Smooth muscle cell (in vitro differentiated cells): ENCODE results near the gene RPS2. TPM values are rescaled to one million over a fixed set of nuclear protein-coding genes. Genes with fewer than 3 reads are reported as not detected.

ENCODE experiments used
- DNase-seq: peaks from one replicate; lab custom pipeline; 2025; ENCODE audit not compliant: unreplicated experiment; lab: John Stamatoyannopoulos, UW
- H2AFZ ChIP-seq: fragments of 200-600 bp; sonication (generic); 2 replicates; pipeline ENCODE4 v1.6.0; 2016; ENCODE audit warnings: antibody characterized with exemption, low read depth, mild to moderate bottlenecking
- H3F3A ChIP-seq: fragments of 200-600 bp; sonication (generic); 2 replicates; pipeline ENCODE4 v1.6.0; 2017; ENCODE audit warnings: antibody characterized with exemption, low read depth
- H3K27ac ChIP-seq: fragments of 200-600 bp; sonication (generic); 2 replicates; pipeline ENCODE4 v1.5.1; 2016; ENCODE audit warnings: low read depth, mild to moderate bottlenecking
- H3K27me3 ChIP-seq: fragments of 200-600 bp; sonication (generic); 2 replicates; pipeline ENCODE4 v1.6.1; 2016; ENCODE audit warnings: low read depth, mild to moderate bottlenecking
- H3K36me3 ChIP-seq: fragments of 200-600 bp; sonication (generic); 2 replicates; pipeline ENCODE4 v1.5.1; 2016; ENCODE audit warnings: low read depth
- H3K4me1 ChIP-seq: fragments of 200-600 bp; sonication (generic); 2 replicates; pipeline ENCODE4 v1.5.1; 2016; ENCODE audit warnings: low read depth
- H3K4me2 ChIP-seq: fragments of 200-600 bp; sonication (generic); 2 replicates; pipeline ENCODE4 v1.6.0; 2016; ENCODE audit warnings: mild to moderate bottlenecking
- H3K4me3 ChIP-seq: fragments of 200-600 bp; sonication (generic); 2 replicates; pipeline ENCODE4 v1.5.1; 2016; ENCODE audit warnings: mild to moderate bottlenecking
- H3K79me2 ChIP-seq: fragments of 200-600 bp; sonication (generic); 2 replicates; pipeline ENCODE4 v1.6.0; 2016; ENCODE audit warnings: low read depth, mild to moderate bottlenecking
- H3K9ac ChIP-seq: fragments of 200-600 bp; sonication (generic); 2 replicates; pipeline ENCODE4 v1.6.0; 2016; ENCODE audit warnings: low read depth
- H3K9me3 ChIP-seq: fragments of 200-600 bp; sonication (generic); replicated peaks from 2 replicates; pipeline ENCODE4 v1.5.1; 2016; ENCODE audit warnings: low read depth
- H4K20me1 ChIP-seq: fragments of 200-600 bp; sonication (generic); 2 replicates; pipeline ENCODE4 v1.6.0; 2016; ENCODE audit warnings: low read depth
- WGBS: methylation state at CpG from one replicate; pipeline ENCODE4 v1.1.7; 2016; ENCODE audit warnings: low lambda C conversion rate; 5-methylcytosine and 5-hydroxymethylcytosine counted together
- polyA plus RNA-seq: library from polyadenylated mRNA; unstranded; fragments of >200 nt; fragmentation: Nextera tagmentation; extraction: Ambion mirVana; gene quantifications from 2 replicates; pipeline ENCODE4 v1.2.1, GENCODE V29; 2016
- total RNA-seq: library from RNA; depleted of rRNA; stranded (reverse); fragments of >200 nt; gene quantifications from 2 replicates; pipeline ENCODE4 v1.2.3, GENCODE V29; 2014
- TF ChIP-seq, protein P1 (sequence below): fragments of 200-600 bp; sonication (generic); IDR thresholded peaks from 2 replicates; pipeline ENCODE4 v1.5.1; 2017; ENCODE audit warnings: borderline replicate concordance, mild to moderate bottlenecking, antibody characterized with exemption; ENCODE audit not compliant: insufficient read depth, poor library complexity, severe bottlenecking

The RPS2 gene
- total and polyA plus RNA-seq, 2 experiments from 2014 or later, result 2,041 to 2,576 TPM

DNA sequence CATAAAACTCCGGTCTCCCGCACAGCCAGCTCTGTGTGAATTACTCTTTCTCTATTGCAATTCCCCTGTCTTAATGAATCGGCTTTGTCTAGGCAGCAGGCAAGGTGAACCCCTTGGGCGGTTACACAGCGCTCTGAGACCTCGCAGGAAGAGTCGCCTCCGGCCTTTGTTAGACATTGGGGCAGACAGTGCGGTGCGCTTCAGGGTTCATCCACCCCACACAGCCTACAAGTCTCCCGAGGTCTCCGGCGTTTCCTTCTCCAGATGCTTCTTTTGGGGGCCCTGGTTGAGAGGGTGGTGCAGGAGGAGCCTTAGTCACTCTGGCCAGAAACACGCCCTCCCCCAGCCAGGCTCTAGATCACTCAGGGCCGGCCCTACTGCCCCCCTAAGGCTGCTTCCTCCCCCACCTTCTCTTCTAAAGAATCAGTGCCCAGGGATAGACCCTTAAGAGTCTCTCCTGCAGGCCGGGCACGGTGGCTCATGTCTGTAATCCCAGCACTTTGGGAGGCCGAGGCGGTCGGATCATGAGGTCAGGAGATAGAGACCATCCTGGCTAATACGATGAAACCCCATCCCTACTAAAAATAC lies 19.9 kb downstream of the RPS2 start:
- Histone ChIP-seq H3F3A (no peaks in the 10 kb centered on the region), H3K9ac (no peak overlapping the region), H3K27ac (no peak overlapping the region), H3K4me3 (no peak overlapping the region), H3K4me2 (no peak overlapping the region), H3K27me3 (no peaks in the 10 kb centered on the region), H3K36me3 (no peaks in the 10 kb centered on the region), H2AFZ (no peak overlapping the region), H3K4me1 (peaks cover 7% of the 10 kb centered on the region), H3K79me2 (no peaks in the 10 kb centered on the region), H3K9me3 (no peaks in the 10 kb centered on the region), H4K20me1 (no peaks in the 10 kb centered on the region)
- TF ChIP-seq, protein P1, sequence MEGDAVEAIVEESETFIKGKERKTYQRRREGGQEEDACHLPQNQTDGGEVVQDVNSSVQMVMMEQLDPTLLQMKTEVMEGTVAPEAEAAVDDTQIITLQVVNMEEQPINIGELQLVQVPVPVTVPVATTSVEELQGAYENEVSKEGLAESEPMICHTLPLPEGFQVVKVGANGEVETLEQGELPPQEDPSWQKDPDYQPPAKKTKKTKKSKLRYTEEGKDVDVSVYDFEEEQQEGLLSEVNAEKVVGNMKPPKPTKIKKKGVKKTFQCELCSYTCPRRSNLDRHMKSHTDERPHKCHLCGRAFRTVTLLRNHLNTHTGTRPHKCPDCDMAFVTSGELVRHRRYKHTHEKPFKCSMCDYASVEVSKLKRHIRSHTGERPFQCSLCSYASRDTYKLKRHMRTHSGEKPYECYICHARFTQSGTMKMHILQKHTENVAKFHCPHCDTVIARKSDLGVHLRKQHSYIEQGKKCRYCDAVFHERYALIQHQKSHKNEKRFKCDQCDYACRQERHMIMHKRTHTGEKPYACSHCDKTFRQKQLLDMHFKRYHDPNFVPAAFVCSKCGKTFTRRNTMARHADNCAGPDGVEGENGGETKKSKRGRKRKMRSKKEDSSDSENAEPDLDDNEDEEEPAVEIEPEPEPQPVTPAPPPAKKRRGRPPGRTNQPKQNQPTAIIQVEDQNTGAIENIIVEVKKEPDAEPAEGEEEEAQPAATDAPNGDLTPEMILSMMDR, result no peak
- no peak for DNase-seq
- WGBS, result 95% methylated on average over 21 of the region's 21 CpGs

DNA sequence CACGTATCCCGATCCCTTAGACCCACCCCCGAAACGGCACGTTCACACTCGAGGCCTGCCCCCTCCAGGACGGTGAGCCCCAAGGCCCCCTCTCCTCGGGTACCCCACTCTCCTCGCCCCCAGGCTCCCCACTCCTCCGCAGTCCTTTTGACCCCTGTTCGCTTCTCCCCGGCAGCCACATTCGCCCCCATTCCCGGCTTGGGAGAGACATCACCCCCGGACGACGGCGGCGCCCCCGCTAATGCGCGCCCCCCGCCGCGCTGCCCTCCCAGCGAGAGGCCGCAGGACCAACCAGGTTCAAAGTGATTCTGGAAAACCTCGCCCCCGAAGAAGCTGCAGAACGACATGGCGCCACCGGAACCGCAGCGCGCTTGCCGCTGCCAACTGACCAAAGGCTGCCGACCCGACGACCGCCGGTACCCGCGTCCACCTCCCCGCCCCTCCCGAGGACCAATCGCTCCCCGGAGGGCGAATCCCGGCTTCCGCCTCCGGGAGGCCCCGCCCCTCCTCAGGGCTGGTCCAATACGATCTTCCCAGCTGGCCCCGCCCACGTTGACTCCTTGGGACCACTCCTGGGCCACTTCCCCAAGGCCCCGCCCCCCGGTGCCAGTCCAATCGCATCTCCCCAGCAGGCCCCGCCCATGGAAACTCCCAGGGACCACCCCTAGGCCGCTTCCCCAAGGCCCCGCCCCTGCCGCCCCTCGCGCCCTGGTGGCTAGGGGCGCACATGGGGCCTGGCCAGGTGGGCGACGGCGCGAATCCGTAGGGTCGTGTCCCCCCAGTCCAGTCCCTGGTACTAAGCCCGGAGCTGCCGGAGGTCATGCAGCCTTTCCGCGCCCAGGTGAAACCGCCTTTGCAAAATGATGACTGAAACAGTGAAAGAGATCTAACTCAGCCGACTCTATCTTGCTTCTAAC lies 21.6 kb downstream of the RPS2 start, which contains the start of gene MSRB1:
Gene MSRB1 (minus strand): TSS at position 390 of the 917 bp plus-strand sequence. CDS start 43 bp downstream, at position 347.
- Histone ChIP-seq H3K9ac (peak within 1 kb of the TSS; percentile 72), H3K36me3 (no peaks in the 10 kb centered on the region), H3K79me2 (no peaks in the 10 kb centered on the region), H3K27me3 (no peaks in the 10 kb centered on the region), H3K9me3 (no peaks in the 10 kb centered on the region), H2AFZ (peak within 1 kb of the TSS; percentile 92), H3K4me3 (peak within 1 kb of the TSS; percentile 82), H3K4me2 (peak within 1 kb of the TSS; percentile 97), H4K20me1 (no peaks in the 10 kb centered on the region), H3K4me1 (peaks cover 7% of the 10 kb centered on the region), H3K27ac (peak within 1 kb of the TSS; percentile 21), H3F3A (no peaks in the 10 kb centered on the region)
- 12% methylated on average over 19 of the region's 77 CpGs for WGBS
- DNase-seq, result peak; percentile 96
- TF ChIP-seq, protein P1, result no peak

DNA sequence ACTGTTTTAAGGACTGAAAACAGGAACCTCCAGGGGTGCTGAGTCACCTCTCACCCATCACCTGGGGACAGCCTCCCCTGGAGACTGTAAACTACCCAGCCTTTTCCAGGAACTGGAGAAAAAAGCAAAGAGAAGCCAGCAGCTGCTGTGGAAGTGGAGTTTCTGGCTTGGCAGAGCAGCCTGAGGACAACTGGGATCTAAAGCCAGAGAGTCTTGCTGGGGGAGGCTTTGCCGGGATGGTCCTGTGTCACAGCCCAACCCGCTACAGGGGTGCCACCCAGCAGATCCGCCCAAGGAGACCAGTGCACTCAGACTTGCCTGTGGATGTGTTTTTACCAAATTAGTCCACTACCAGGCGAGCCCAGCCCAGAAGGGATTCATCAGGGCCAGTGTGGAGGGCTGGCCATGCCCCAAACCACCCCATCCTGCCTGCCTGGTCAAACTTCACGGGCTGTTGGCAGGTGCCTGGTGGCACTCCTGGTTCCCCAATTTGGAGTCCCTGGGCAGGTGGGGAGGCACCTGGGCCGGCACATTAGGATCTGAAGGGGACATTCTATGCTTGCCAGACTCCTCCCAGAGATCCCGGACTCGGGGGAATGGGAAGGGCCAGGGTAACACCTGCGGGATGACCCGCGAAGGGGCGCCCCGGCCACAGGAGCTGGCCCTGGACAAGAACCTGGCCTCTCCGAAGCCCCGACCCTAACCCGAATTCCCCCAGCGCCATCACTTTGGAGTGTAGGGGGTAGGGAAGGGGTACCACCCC lies 22.4 kb downstream of the RPS2 start:
- H3K9ac ChIP-seq, result peak overlapping the region; percentile 72
- TF ChIP-seq, protein P1, result no peak
- peak overlapping the region; percentile 97 for H3K4me2 ChIP-seq

More for the DNA sequence above, 22.4 kb downstream of the RPS2 start:
- Histone ChIP-seq H3K9me3 (no peaks in the 10 kb centered on the region), H3K79me2 (no peaks in the 10 kb centered on the region), H3F3A (no peaks in the 10 kb centered on the region), H4K20me1 (no peaks in the 10 kb centered on the region), H3K36me3 (no peaks in the 10 kb centered on the region), H3K27ac (no peak overlapping the region), H3K27me3 (no peaks in the 10 kb centered on the region), H3K4me1 (peaks cover 7% of the 10 kb centered on the region), H2AFZ (peak overlapping the region; percentile 92), H3K4me3 (peak overlapping the region; percentile 82)
- no peak for DNase-seq
- WGBS, result 38% methylated on average over 17 of the region's 17 CpGs
